GM12878 (cell line): ENCODE results near the gene SETDB1. TPM values are rescaled to one million over a fixed set of nuclear protein-coding genes. Genes with fewer than 3 reads are reported as not detected.

ENCODE experiments used
- BRCA1 ChIP-seq: IDR thresholded peaks from 2 replicates; pipeline ENCODE4 v1.6.1; 2011; ENCODE audit warnings: low read depth, low read length, improper control_type of control experiment
- CEBPB ChIP-seq, 2 experiments: fragments of 150-350 bp in 1 of 2; IDR thresholded peaks; 2 replicates each; pipeline ENCODE4 v1.6.1; 2012 to 2014; ENCODE audit warnings: low read depth in 2 of 2, low read length in 2 of 2, borderline replicate concordance in 1 of 2, inconsistent platforms in 1 of 2
- EGR1 ChIP-seq, 2 experiments: IDR thresholded peaks; 1 replicate in 1 of 2; 2 replicates in 1 of 2; pipeline ENCODE4 v1.6.1; 2011 to 2012; ENCODE audit warnings: low read depth in 2 of 2, low read length in 2 of 2, borderline replicate concordance in 1 of 2, mild to moderate bottlenecking in 1 of 2, moderate library complexity in 1 of 2
- GABPA ChIP-seq: IDR thresholded peaks from 2 replicates; pipeline ENCODE4 v1.6.1; 2014; ENCODE audit warnings: antibody characterized with exemption, low read depth, mild to moderate bottlenecking, inconsistent platforms
- HDGF ChIP-seq: fragments of 450-650 bp; IDR thresholded peaks from 2 replicates; pipeline ENCODE4 v1.6.1; 2016; ENCODE audit warnings: antibody characterized with exemption
- MXI1 ChIP-seq: fragments of 150-350 bp; IDR thresholded peaks from 2 replicates; pipeline ENCODE4 v1.6.1; 2011; ENCODE audit warnings: low read depth, mild to moderate bottlenecking, inconsistent platforms, low read length, improper control_type of control experiment
- PAX5 ChIP-seq: IDR thresholded peaks from 2 replicates; pipeline ENCODE4 v1.6.1; 2011; ENCODE audit warnings: low read depth, low read length, borderline replicate concordance
- RUNX3 ChIP-seq: IDR thresholded peaks from 2 replicates; pipeline ENCODE4 v1.6.1; 2012; ENCODE audit warnings: low read length, inconsistent platforms
- SMAD5 ChIP-seq: IDR thresholded peaks from 2 replicates; pipeline ENCODE4 v1.6.1; 2016; ENCODE audit warnings: antibody characterized with exemption, low read depth
- SPI1 ChIP-seq: IDR thresholded peaks from 2 replicates; pipeline ENCODE4 v1.6.1; 2011; ENCODE audit warnings: low read depth, mild to moderate bottlenecking, low read length, moderate library complexity, borderline replicate concordance; ENCODE audit not compliant: insufficient read depth
- STAT3 ChIP-seq: IDR thresholded peaks from 2 replicates; pipeline ENCODE4 v1.6.1; 2011; ENCODE audit warnings: low read depth, low read length, improper control_type of control experiment
- SUPT20H ChIP-seq: IDR thresholded peaks from 2 replicates; pipeline ENCODE4 v1.6.1; 2011; ENCODE audit warnings: low read depth, mild to moderate bottlenecking, low read length, moderate library complexity, borderline replicate concordance; ENCODE audit not compliant: control insufficient read depth
- SUZ12 ChIP-seq: fragments of 200-600 bp; sonication (generic); IDR thresholded peaks from one replicate; pipeline ENCODE4 v1.6.1; 2018; ENCODE audit warnings: antibody characterized with exemption, mild to moderate bottlenecking; ENCODE audit not compliant: unreplicated experiment
- TCF3 ChIP-seq: IDR thresholded peaks from 2 replicates; pipeline ENCODE4 v1.6.1; 2012; ENCODE audit warnings: low read depth, mild to moderate bottlenecking, low read length, borderline replicate concordance; ENCODE audit not compliant: insufficient read depth
- YBX1 ChIP-seq: fragments of 450-650 bp; IDR thresholded peaks from 2 replicates; pipeline ENCODE4 v1.6.1; 2016; ENCODE audit warnings: antibody characterized with exemption
- ZNF24 ChIP-seq: fragments of 450-650 bp; IDR thresholded peaks from 2 replicates; pipeline ENCODE4 v1.6.1; 2017; ENCODE audit warnings: antibody characterized with exemption, mild to moderate bottlenecking
- ZNF622 ChIP-seq: fragments of 450-650 bp; IDR thresholded peaks from 2 replicates; pipeline ENCODE4 v1.6.1; 2017; ENCODE audit warnings: mild to moderate bottlenecking, inconsistent platforms
- polyA plus RNA-seq, 11 experiments: library from polyadenylated mRNA; depleted of rRNA in 4 of 11; unstranded in 6 of 11; stranded (reverse) in 5 of 11; fragments of >200 nt; fragmentation: Nextera tagmentation in 4 of 11; fragmentation: Illumina TruSeq in 1 of 11; extraction: Ambion mirVana in 4 of 11; extraction: Trizol in 1 of 11; gene quantifications; 1 replicate in 1 of 11; 2 replicates in 10 of 11; pipeline versions ENCODE4 v1.2.1 to v1.2.3, GENCODE V29; 2011 to 2016; ENCODE audit warnings: inconsistent platforms in 2 of 11, missing spikeins in 2 of 11, low read depth in 1 of 11
- total RNA-seq, 4 experiments: library from RNA; depleted of rRNA in 3 of 4; stranded (reverse); fragments of >200 nt in 3 of 4; fragmentation: Illumina TruSeq in 1 of 4; extraction: Trizol in 1 of 4; gene quantifications; 2 replicates each; pipeline versions ENCODE4 v1.2.1 to v1.2.3, GENCODE V29; 2013 to 2021
- TF ChIP-seq, protein P1 (sequence below): fragments of 450-650 bp; IDR thresholded peaks from 2 replicates; pipeline ENCODE4 v1.6.1; 2016; ENCODE audit warnings: mild to moderate bottlenecking
- TF ChIP-seq, protein P2 (sequence below): IDR thresholded peaks from 2 replicates; pipeline ENCODE4 v1.6.1; 2011; ENCODE audit warnings: borderline replicate concordance, low read depth, mild to moderate bottlenecking, moderate library complexity, low read length; ENCODE audit not compliant: insufficient read depth, poor library complexity, severe bottlenecking
- TF ChIP-seq, protein P3 (sequence below): fragments of 450-650 bp; formaldehyde crosslinking; IDR thresholded peaks from 2 replicates; pipeline ENCODE4 v1.4.0; 2022; ENCODE audit warnings: mild to moderate bottlenecking, moderate library complexity

SETDB1 gene
- total and polyA plus RNA-seq, 10 of the 15 experiments (the other 5 are each of a cell fraction or from before 2014, with no cell fraction given), result 14.3 to 56.7 (median 35.7) TPM

DNA sequence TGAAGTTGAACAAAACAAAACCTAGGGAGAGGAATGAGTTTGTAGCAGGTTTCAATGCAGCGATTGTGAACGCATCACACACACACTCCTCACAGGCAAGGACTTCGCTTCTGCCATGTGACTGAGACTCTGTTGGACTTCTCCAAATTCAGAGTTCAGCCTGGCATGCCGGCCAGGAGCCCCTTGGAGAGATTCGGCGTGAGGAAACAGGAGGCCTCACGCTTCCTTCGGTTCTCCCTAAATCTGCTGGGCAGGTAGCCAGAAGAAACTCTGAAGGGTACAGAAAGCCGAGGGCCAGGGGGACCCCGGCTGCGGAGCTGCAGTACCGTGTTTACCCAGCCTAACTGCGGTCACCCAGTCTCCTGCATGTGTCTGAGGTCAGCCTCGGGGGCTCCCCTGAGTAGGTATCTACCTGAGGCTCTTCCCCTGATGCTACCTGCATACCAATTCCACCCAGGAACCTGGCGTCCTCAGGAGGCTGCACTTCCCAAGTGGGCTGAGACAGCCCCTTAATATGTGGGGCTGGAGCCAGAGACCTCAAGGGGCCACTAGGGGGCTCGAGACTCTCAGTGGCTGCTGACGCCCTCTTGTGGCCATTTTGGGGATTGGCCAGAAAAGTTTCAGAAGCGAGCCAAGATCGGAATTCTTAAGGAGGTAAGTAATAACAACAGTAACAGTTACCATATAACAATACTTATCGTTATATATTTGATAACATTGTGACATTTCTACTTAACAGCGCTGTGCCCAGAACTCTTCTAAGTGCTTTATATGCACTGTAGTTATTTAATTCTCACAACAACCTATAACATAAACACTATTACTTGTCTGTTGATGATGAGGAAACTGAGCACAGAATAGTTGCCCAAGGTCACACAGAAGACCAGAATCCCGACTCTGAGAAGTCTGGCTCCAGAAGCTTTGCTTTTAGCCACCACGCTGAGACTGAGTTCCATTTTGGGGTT is 53.2 kb downstream of the SETDB1 start (continued):
- TF ChIP-seq RUNX3 (peak; percentile 78), EGR1 (IDR thresholded peaks at IDR 0.05; ENCODE audit: borderline replicate concordance in 1 of 2, low read depth in 2 of 2, low read length in 2 of 2) (no peak), SUPT20H (no peak), ZNF24 (no peak), BRCA1 (no peak), GABPA (no peak), TCF3 (no peak), MXI1 (no peak; the same call in 1 of the 2 replicates), SMAD5 (no peak), HDGF (no peak), SUZ12 (no peak), CEBPB (IDR thresholded peaks at IDR 0.05; ENCODE audit: borderline replicate concordance in 1 of 2, low read depth in 2 of 2, low read length in 2 of 2) (no peak), PAX5 (no peak), ZNF622 (no peak), SPI1 (no peak), YBX1 (no peak), STAT3 (no peak)
- TF ChIP-seq, protein P1, sequence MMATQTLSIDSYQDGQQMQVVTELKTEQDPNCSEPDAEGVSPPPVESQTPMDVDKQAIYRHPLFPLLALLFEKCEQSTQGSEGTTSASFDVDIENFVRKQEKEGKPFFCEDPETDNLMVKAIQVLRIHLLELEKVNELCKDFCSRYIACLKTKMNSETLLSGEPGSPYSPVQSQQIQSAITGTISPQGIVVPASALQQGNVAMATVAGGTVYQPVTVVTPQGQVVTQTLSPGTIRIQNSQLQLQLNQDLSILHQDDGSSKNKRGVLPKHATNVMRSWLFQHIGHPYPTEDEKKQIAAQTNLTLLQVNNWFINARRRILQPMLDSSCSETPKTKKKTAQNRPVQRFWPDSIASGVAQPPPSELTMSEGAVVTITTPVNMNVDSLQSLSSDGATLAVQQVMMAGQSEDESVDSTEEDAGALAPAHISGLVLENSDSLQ, result no peak
- TF ChIP-seq, protein P2, sequence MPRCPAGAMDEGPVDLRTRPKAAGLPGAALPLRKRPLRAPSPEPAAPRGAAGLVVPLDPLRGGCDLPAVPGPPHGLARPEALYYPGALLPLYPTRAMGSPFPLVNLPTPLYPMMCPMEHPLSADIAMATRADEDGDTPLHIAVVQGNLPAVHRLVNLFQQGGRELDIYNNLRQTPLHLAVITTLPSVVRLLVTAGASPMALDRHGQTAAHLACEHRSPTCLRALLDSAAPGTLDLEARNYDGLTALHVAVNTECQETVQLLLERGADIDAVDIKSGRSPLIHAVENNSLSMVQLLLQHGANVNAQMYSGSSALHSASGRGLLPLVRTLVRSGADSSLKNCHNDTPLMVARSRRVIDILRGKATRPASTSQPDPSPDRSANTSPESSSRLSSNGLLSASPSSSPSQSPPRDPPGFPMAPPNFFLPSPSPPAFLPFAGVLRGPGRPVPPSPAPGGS, result no peak
- TF ChIP-seq, protein P3, sequence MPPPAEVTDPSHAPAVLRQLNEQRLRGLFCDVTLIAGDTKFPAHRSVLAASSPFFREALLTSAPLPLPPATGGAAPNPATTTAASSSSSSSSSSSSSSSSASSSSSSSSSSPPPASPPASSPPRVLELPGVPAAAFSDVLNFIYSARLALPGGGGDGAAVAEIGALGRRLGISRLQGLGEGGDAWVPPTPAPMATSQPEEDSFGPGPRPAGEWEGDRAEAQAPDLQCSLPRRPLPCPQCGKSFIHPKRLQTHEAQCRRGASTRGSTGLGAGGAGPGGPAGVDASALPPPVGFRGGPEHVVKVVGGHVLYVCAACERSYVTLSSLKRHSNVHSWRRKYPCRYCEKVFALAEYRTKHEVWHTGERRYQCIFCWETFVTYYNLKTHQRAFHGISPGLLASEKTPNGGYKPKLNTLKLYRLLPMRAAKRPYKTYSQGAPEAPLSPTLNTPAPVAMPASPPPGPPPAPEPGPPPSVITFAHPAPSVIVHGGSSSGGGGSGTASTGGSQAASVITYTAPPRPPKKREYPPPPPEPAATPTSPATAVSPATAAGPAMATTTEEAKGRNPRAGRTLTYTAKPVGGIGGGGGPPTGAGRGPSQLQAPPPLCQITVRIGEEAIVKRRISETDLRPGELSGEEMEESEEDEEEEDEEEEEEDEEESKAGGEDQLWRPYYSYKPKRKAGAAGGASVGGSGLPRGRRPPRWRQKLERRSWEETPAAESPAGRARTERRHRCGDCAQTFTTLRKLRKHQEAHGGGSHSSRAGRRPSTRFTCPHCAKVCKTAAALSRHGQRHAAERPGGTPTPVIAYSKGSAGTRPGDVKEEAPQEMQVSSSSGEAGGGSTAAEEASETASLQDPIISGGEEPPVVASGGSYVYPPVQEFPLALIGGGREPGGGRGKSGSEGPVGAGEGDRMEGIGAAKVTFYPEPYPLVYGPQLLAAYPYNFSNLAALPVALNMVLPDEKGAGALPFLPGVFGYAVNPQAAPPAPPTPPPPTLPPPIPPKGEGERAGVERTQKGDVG, result no peak
